DMS 273 treated with DMSO at 0.1 percent for 48 hours (cell line): ENCODE data around the gene IPPK.

Experiments used
- DNase-seq: peaks from one replicate; lab custom pipeline; 2025; lab: John Stamatoyannopoulos, UW

Gene IPPK

DNA sequence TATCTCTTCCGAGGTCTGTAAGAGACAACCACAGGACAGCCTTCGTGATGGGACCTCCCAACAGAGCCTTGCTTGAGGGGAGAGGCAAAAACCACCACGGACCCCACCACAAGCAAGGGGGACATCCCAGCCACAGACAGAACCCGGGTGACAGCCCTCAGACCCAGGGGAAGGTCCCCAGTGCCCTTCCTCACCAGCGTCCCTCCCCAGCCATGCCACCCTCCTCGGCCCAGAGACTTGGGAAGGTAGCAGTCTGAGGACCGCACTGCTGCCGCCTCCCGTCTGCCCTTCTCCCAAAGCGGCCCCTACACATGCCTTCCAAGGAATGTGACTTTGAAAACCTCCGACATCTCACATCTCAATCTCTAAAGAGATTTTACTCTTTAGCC is 13.4 kb downstream of the IPPK start:
- no peak for DNase-seq

DNA sequence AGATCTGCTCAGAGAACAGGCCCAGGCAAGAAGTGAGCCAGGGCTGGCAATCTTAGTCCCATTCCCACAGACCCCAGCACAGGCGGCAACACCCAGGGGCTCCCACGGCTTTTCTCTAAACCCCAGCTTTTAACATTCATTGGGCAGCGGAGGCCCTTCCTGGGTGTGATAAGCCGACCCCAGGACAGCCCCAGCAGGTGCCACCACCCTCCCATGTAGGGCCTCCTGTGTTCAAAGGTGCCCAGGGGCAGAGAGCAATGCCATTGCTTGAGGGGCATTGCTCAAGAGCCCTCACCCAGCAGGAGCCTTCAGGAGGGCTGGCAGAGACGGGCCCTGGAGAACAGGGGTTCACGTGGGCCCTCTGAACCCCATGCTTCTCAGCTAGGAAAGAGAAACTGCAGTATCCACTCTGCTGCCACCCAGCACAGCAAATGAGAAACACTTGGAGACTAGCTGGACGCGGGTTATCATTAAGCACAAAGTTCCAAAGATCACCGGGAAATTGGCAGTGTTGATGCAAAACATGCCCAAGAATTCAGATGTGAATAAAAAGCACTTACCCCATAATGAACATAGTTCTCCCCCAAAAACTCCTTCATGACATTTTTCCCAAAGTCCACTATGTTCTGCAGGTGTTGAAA is 13.9 kb downstream of the IPPK start:
- DNase-seq: no peak

DNA sequence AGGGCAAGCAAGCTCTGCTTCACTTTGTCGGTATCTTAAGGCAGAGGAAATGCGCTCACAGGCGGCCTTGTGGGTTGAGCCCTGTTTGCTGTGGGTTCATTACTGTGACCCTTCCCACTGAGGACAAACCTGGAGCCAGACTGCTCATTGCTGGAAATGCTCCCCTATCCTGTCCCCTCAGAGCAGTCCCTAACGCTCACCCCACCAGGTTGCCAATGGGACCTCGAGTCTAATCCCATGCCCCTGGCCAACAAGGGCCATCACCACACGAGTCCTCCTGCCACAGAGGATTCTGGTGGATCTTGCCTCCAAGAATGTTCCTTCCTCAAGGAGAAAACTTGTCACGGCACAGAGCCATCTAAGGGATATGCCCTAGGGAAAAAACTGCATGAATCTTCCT is 14.6 kb downstream of the IPPK start:
- DNase-seq: no peak

DNA sequence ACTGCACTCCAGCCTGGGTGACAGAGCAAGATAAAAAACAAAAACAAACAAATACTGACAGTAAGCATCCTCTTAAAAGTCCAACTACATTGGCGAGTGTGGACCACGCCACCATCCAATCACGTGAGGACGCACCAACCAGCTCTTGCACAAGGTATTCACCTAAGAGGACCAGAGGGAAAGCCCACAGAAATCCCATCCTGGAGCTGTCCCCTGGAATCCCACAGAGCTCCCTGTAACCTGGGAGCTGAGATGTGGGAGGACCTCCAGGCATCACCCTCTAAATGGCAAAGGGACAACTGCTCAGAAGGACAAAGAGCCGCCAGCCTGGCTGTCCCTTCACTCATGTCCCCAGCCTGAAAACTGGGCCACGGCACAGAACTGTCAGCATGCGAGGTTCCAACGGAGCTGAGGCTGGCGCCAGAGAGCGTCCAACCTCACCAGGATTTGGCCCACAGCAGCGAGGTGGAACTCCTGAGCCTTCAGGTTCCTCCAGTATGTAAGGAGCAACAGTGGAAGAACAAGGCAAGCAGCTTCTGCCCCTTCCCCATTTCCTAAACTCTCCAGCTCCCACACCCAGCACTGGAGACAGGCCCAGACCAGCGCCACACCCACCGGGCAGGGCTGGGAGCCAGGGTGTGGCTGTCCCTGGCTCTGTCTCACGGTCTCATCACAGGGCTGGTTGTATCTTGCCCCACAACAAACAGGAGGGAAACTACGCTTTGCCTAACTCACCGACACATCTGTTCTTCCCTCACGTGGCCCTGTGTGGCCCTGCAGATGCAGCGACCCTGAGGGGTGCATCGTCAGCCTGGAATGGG is 15.2 kb downstream of the IPPK start:
- DNase-seq: no peak

DNA sequence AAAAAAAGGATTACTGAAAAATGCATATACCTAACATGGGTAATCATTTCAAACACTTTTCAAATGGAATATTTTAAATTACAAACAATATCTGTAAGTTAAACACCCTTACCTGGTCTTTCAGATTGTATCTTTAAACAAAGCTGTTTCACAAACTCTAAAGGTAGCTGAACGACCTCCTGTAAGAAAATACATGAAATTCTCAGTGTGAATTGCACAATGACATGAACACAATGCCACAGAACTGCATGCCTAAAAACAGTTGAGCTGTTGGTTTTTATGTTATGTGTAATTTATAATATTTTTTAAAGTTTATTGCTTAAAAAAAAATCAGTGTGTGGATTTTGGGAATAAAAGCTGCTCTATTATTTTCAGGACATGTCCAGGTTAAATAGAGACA is 17.5 kb downstream of the IPPK start:
- no peak for DNase-seq

DNA sequence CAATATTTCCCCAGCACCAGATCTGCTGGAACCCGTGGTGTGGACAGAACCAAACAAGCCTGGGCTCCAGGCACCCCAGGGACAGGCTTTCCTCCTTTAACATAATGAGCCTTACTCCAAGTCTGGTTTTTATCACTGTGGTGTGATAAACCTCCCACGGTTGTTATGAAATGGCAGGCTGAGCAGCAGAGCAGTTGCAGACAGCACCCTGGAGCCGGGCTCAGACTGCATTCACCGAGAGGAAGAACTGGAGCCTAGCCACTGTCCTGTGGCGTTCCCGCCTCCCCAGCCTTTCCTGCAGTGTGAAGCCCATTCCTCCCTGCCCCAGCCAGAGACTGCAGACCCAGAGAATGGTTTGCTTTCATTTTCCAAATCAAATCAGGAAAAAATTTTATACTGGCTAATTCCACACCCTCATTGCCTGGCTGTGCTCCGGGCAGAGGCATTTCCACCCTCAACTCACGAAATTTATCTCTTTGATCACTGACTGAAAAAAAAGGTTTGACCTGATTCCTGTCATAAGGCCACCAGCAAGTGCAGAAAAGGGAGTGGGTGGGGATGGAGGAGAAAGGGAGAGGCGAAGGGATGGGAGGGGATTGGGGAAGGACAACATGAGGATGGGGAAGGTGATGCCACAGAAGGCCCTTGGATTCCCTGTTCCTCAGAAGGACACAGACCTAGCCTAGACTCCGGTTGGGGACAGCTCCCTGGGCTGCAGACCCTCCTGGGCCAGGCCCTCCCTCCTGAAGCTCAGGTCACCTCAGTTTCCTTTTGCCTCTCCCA is 18.9 kb downstream of the IPPK start:
- no peak for DNase-seq

DNA sequence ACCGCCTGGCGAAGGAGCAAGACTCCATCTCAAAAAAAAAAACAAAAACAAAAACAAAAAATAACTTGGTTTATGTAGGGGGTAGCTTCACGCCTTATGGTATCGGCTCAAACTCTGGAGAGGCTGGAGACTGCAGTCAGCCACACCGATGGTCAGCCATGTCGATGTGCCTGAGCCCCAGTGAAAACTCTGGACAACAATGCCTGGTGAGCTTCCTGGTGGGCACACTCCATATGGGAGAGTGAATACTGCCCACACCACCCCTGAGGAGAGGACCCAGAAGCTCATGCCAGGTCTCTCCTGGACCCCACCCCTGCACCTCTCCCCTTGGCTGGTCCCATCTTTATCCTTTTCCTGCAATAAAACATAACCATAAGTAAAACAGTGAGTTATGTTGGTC is 19.6 kb downstream of the IPPK start:
- DNase-seq: no peak

DNA sequence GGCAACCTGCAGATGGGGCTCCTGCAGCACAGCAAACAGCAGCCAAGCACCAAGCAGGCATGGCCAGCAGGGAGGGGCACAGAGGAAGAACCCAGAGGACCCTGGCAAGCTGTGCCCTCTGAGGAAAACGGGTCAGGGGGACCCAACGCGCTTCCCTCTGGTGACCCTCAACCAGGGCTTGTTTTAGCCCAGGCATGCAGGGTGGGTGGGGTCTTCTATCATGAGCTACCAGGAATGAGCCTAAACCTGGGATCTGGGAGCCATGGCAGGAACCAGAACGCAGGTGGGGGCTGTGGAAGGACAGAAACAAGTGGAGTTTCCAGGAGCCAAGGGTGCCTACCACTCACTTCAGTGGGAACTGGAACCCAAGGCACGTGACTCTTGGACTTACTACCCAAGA is 20.9 kb downstream of the IPPK start:
- no peak for DNase-seq

DNA sequence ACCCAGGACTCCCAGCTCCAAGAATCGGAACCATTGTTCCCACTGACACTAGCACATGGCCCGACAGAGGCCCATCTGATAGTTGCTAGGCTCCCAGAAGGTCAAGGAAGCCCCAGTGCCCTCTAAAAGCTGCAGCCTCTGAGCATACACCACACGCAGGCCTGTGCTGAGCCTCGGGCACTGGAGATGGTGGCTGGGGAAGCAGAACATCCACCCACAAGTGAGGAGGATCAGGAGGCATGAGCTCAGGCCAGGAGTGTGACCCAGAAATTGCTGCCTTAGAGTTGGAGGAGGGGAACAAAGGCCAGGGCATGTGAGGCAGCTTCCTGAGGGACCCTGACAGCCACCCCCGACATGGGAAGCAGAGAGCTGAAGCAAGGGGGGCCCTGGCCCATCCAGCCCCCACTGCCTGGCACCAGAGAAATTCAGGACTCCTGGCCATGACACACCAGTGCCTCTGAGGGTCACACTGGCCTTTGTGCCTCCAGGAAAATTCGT is 21.4 kb downstream of the IPPK start:
- no peak for DNase-seq

DNA sequence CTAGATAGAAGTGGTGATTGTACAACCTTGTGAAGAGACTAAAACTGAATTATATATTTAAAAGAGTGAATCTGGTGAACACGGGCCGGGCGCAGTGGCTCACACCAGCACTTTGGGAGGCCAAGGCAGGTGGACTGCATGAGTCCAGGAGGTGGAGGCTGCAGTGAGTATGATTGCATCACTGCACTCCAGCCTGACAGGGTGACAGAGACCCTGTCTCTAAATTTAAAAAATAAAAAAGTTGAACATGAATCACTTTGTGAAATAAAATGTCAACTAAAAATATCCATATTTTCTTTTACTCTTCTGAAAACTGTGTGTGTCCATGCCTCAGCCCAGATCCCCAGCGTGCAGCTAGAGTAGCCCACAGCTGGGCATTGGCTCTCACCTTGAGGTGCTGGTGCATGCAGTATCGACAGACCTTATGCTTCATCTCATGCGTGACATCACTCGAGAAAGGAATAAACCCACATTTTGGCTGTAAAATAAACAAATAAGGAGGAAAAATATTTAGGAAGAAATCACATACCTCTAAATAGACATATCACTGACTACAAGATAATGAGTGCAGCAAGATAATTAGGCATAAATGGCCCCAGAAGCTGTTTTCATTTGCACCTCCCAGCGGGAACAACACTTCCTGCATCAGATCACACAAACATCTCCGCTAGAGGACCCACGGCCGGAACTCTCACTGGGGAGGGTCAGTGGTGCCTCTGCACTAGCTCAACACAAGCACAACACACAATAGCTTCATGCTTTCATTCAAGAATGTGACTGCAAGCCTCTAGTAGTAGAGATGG is 22.1 kb downstream of the IPPK start:
- DNase-seq: no peak

DNA sequence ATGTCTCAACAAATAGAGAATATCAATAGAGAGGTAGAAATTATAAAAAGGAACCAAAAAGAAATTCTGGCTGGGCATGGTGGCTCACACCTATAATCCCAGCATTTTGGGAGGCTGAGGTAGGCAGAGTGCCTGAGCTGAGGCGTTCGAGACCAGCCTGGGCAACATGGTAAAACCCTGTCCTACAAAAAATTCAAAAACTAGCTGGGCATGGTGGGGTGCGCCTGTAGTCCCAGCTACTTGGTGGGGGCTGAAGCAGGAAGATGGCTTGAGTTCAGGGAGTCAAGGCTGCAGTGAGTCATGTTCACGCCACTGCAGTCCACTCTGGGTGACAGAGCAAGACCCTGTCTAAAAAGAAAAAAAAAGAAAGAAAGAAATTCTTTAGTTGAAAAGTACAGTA is 24.9 kb downstream of the IPPK start:
- DNase-seq: no peak

DNA sequence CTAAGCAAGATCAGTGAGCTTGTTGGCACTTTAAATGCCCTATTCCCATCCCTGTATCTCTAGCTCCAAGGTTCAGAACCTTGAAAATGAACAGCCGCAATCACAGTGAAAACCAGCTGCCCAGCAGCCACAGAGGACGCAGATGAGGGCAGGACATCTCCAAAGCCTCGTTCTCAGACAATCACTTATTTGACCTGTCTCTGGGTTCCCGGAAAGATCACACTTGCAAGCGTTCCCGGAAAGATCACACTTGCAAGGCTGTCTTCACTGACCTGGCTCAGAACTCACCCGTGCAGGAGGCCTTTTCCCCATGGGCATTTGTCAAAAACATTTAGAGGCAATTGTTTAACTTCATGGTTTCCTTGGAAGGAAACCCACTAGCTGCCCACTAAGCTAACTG is 25.7 kb downstream of the IPPK start:
- no peak for DNase-seq

DNA sequence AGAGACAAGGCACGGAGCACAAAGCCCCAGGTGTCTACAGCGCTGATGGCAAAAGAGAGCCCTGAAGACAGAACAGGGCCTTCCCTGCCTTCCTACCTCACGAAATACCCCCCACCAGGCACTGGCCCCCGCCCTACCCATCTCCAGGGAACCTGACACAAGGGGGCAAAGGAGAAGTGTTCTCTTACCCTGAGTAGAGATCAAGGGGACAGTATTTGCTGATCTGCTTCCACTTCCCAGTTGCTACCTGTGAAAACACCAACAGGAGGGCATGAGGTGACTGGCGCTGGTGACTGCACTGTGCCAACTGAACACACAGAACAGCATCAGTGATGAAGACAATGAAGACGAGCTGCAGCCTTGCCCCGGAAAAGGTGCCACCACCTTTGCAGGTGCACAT is 27.4 kb downstream of the IPPK start:
- no peak for DNase-seq

DNA sequence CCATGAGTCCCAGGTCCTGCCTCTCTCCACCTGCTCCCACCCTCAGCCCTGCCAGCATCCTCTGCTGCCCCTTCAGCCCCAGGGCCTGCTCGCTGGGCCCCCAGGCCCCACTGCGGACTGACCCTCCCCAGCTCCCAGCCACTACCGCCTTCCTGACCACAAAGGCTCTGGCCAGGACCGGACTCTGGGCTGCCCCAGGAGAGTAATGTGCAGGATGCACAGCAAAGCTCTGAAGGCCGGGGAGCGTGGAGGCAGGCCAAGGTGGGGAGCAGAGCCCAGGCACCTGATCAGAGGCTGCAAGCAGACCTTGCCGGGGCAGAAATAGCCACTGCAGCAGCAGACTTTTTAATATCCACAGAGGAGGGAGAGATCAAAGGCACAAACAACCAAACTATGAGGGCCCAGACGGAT is 27.9 kb downstream of the IPPK start:
- no peak for DNase-seq

DNA sequence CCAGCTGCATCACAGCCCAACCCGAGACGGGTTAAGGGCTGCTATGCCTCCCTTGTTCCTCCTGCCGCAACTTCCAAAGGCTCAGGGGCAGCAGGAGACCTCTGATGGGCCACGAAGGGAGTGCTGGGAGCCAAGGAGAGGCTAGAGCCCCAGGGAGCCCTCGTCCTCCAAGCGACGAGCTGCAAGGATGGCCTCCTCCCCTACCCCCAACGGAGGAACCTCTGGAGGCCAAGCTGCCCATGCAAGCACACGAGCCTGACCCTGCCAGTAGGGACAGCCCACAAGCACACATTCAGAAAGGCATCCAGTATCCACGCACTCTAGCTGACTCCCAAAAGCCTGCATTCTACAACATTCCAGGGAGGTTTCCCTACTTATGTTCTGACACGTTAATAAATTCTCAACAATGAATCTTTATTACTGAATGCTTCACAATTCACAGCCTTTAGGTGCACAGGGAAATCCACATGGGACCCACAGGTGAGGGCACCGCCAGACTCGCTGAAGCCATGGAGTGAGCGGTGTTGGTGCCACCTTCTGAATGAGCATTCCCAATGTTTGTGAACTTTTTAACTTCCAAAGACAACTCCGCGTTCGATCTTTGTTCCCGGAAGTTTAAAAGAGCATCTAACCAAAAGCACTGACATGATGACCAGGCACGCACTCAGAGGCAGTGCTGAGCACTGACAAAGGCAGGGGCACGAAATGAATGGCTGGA is 28.7 kb downstream of the IPPK start:
- DNase-seq: no peak

DNA sequence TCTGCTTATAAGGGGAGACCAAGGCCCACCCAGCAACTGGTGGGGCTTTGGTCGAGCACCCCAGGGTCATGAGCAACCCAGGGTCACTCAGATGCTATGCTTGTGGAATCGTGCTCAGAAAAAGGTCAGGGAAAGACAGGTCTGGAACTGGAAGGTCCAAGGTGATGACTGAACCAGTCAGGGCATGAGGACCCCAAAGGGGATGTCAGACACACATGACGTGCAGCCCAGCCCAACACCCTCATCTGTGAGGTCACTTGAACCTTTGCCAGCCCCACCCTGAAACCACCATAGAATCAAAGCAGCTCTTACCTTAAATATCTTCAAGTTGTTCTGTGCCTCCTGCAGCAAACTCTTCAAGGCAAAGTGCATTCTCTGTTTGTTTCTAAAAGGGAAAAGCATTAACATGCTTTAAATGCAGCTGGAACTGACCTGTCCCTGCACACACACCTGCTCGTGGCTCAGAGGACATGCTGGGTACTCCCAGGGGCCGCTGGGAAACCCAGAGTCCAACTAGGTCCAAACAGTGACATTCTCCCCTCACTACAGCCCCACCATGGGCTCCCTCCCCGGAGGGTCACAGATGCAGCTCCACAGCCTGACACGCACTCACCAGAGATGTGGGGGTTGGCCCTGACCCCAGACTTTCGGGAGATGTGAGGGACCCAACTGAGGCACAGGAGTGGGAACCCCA is 29.4 kb downstream of the IPPK start:
- no peak for DNase-seq

DNA sequence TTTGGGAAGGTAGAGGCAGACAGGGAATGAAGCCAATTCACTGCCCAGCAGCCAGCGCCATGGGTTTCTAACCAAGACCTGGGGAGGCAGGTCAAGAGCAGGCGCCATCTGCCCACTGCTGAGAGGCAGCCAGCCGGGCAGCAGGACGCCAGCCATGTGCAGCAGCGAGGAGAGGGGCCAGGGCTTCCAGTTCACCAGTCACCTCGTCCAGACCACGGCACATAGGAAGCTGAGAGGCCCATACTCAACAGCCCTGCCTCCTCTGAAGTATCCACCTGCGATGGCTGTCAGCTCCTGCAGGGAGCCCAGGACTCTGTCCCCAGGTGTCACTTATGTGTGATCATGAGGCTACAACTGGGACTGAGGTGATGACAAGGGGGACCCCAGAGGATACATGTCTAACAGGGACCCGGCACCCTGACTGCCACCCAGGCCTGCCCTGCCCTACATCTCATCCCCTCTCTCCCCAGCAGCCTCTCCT is 30.1 kb downstream of the IPPK start:
- DNase-seq: no peak

DNA sequence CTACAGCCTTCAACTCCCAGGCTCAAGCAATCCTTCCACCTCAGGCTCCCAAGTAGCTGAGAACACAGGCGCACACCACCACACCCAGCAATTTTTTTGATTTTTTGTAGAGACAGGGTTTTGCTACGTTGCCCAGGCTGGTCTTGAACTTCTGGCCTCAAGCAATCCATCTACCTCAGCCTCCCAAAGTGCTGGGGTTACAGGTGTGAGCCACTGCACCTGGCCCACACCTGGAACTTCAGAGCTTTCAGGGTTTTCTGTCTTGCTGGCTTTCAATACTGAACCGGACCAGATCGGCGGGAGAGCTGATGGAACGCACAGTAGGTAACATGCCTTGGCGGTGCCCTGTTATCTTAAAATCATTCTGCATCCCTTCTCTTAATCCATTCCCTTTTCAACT is 30.8 kb downstream of the IPPK start:
- DNase-seq: no peak

DNA sequence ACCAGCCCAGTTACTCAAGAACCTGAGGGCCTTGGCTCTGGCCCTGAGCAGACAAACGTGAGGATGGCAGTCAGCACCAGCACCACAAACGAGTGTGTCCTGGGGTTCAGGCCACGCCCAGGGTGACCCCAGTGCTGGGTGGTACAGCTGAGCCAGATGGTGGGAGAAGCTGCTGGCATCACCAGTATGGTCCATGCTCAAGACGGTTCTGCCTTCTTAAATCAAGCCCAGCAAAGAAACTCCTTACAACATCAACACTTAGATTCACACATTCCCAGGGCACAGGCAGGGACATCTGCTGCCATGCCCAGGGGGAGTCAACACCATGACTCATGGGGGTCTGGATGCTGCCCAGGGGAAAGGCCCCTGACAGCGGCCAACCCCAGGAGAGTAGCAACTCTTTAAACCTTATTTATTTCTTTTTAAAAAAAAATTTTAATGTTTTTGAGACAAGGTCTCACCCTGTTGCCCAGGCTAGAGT is 31.3 kb downstream of the IPPK start:
- DNase-seq: no peak

DNA sequence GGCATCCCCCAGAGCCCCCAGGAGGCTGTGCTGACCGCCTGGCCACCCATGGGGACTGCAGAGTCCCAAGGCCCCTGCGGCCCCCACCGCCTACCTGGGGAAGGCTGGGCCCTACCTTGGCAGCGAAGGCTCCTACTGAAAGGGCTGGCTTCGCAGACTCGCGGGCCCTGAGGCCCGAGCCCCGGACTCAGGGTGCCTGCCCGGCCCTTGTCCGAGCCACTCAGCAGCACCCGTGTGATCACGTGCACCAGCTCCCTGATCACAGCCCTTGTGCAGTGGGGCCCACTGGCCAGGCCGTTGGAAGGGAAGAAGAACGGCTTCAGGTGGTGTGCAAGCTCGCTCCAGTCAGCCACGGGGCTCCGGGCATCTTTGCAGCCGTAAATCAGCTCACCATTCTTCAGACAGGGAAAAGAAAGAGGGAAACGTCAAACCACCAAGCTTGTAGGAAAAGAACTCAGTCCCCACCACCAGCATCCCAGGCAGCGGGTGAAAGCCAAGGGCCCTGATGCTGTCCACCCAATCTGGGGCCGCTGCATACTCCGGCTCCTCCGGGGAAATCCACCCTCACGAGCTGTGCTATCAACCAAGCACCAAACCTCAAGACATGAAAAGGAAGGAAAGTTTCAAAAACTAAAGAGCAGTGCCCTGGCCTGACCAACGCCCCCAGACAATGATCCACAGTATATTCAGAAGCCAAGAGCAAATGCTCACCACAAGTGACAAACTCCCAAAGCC is 31.9 kb downstream of the IPPK start:
- DNase-seq: no peak
